GM19397 (cell line): Measurements from ENCODE around the gene C1QL1.

ENCODE experiments used
- ATAC-seq: cut with Tn5 transposase; IDR thresholded peaks from one replicate; pipeline ENCODE4 v1.9.1; 2021; ENCODE audit warnings: mild to moderate bottlenecking, moderate library complexity; ENCODE audit not compliant: unreplicated experiment

Gene C1QL1

DNA sequence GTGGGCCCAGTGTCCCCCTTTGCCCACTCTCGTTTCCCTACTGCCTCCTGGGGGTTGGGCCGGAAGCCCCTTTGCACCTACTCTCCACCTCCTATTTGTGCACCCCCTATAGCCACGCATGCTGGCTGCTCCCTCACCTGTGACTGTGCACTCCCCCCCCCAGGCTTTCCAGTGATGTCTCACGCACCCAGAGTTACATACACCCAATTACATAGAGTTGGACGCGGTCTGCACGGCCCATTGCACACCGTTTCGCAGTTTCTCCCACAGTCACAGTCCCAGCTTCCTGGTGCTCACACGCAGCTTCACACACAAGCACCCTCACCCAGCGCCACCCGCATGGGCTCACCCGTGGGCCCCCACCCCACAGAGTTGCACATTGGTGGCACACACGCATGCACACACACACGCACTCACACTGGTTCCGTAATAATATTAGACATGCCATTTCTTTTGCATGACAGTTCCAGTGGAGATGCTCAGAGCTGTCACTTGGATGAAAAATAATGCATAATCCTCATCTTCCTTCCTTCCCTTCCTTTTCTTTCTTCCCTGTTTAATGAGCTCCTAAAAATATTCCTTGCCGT, 21.5 kb upstream of the C1QL1 start:
- no peak for ATAC-seq

DNA sequence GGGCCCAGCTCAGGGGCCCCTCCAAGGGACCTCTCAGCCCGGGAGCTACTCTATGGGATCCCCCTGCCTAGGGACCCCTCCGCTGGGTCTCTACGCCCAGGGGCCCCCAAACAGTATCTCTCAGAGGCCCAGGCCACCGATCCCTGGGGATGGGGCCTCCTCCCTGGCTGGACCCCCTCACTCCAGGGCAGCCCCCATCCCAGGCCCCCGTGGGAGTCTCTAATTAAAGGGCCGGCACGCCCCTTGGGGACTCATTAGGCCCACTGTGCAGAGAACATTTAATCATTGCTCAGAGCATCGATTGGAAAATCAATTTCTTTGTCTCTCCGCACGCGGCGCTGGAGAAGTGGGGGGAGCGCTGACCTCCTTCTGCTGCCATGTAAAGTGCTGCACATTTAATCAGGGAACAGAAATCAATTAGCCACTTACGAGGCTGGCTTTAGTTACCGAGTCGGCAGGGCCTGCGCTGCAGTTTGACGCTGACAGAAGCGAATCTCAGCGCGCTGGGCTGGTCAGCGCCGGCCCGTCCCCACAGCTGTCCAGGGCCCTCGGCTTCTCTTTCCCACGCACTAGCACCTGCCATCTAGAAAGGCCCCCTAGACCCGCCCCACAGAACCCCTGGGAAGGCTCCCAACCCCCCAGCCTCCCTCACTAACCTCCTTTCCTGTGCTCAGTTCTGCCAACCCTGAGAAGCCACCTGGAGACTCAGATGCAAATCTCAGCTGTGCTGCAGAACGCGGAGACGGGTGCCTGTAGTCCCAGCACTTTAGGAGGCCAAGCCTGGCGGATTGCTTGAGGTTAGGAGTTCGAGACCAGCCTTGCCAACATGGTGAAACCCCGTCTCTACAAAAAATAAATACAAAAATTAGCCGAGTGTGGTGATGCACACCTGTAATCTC, 20.2 kb upstream of the C1QL1 start:
- ATAC-seq = no peak

DNA sequence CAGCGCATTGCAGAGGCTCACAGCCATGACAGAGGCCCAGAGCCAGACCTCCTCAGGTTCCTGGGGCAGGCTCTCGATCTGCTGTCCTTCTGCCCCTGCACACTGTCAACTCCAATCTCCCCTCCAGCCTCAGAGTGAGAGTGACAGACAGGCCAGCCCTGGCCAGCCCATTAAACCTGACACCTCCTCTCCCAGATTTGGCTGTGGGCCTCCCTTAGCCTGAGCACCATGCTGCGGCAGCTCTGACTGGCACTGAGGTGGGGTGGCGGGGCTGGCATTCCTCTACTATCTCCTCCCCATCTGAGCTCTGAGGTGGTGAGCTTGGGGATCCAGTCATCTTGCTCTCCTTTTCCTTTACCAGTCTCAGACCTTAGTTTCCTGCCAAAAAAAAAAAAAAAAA, 15.5 kb upstream of the C1QL1 start:
- ATAC-seq = no peak

DNA sequence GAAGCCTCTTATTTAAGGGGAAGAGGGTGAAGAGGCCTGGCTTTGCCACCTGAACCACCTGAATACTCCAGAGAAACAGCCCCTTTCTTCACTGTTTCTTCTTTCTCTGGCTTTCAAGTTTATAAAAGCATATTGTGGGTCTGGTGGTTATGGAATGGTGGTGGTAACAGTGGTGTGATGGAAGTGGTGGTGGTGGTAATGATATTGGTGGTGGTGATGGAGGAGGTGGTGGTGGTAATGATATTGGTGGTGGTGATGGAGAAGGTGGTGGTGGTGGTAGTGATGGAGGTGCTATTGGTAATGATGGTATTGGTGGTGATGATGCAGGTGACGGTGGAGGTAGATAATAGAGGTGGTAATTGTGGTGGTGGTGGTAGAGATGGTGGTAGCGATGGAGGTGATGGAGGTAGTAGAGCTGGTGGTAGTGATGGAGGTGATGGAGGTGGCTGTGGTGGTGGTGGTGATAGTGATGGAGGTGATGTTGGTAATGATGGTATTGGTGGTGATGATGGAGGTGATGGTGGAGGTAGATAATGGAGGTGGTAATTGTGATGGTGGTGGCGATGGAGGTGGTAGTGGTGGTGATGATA, 14.1 kb upstream of the C1QL1 start:
- ATAC-seq = no peak

DNA sequence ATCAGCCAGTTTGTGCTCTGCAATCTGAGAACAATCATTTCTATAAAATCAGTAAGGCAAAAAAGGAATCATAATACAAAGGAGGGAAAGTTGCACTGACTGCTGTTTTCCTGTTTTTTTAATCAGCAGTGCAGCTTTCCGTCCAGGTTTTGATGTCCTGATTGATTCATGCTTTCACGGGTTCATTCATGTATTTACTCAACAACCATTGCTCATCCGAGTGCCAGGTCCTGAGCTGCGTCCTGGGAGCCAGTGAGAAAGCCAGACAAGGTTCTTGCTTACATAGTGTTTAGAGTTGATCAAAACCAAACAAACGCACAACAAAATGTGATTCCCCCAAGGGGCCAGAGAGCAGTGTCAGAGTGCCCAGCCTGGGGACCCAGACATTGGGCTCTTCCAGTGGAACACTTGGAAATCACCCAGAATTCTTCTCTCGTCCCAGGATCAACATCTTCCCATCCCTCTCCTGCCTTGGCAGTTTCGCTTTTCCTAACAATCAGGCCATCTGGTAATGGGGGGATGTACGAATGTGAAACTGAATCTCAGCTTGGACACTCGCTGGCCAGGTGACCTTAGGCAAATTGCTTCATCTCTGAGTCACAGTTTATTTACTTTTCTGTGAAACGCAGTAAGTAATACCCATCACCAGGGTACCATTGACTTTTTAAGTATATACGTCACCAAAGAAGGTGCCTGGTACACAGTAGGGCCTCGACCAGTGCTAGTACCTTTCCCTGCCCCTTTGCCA, 13.3 kb upstream of the C1QL1 start:
- ATAC-seq = no peak

DNA sequence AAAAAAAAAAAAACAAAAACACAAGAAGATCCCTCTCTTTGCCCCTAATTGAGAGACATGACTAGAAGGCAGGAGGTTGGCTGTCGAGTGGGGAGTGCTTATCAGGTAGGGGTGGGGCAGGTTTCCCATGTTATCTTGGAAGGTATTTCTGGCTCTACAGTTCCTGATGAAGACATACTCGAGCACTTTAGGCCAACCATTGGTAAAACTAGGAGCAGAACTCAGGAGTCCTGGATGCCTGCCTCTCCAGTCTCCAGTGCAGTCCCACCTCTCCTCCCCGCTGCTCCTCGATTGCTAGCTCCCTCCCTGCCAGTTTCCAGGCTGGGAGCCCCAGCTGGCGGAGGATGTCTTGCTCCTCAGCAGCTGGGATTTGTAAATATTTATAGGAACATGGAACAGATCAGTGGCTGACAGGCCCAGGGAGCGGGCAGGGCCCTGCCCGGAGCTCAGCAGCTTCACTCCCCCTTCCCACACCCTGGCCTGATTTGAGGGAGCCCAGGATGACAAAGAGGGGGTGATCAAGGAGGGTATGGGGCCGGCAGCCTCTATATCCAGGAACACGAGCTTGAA, 11.4 kb upstream of the C1QL1 start:
- ATAC-seq = no peak

DNA sequence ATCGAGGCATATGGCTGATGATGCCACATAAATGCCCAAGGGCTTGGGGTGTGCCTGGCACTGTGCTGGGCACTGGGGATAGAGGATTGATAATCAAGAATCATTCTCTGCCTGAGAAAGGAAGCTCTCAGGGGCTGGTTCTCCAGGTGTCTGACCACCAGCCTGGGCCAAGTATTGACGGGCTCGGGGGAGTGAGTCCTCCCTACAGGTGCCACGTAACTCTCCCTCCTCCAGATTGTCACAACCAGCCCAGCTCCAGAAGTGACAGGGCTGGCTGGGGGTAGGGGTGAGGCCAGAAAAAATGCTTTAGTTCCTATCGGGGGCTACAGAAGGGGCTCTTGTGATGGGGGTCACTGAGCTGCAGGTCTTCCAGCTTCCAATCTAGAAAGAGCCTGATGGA, 10.7 kb upstream of the C1QL1 start:
- no peak for ATAC-seq

DNA sequence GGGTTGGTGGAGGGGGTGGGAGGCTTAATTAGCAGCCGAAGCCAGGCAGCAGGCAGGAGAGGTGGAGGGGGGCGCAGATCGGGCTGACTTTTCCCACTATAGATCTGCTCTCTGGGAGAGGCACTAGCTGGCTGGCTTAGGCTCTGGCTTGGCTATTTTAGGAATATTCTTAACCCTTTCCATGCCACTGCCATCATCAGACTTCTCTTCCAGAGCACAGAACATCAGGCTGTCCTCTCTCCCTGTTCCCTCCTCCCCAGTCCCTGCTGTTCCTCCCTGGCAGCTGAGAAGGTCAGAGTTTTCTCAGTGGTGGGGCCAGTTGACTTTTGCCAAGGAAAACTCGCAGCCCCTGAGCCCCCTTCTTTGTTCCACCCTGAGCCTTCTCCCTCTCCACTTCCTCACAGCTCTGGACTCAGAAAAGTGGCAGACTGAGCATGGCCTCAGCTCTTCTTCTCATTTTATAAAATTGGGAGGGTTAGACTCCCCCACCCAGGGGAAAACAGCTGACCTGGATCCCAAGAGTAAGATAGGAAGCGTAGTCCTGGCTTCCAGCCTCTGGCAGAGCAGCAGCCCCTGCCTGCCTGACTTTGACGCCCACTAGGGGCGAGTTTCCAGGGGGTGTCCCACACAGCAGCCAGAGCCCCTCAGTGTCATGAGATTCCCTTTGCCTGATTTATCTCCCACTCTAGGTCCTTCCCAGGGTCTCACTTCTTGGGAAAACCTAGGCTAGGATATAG, 9.9 kb upstream of the C1QL1 start:
- no peak for ATAC-seq

DNA sequence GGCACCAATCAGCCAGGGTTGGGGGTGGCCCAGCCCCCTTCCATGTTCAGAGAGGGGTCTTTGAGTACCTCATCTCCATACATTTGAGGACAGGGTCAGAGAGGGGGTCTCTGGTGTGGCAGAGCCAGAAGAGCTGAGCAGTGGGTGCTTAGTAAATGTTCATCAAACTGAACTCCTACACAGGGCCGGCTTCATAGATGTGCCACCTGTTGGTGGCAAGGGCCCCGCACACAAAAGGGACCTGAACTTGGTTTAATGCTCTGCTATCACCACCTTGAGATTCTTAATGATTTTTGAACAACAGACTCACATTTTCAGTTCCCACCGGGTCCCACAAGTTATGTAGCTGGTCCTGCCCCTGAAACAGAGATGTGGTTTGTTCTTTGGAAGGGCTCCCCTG, 9.0 kb upstream of the C1QL1 start:
- no peak for ATAC-seq

DNA sequence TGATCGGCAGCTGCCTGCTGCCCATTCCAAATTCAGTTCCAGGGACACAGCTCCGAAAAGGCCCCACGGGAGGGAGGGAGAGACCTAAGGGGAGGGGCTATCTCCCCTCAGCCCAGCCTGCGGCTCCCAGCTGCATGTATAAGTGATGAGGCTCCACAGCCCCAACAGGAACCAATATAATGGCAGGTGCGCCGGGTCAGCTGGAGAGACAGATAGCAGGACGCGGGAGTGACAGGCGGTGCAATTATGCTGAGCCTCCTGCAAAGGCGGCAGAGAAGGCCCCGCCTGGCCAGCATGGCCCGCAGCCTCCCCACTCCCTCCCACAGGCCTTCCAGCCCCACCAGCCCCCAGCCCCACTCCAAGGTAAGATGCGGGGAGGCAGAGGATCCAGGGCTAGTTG, 8.1 kb upstream of the C1QL1 start:
- no peak for ATAC-seq

DNA sequence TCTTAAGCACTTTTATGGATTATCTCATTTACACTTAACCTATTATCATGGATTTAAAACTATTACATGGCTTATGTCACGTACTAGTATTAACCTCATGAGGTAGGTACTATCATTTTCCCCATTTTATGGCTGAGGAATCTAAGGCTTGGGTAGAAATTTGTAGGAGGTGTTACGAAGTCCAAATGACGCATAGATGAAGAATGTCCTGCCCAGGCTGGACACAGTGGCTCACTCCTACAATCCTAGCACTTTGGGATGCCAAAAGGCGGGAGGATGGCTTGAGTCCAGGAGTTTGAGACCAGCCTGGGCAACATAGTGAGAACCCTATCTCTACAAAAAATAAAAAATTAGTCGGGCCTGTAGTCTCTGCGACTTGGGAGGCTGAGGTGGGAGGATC, 4.8 kb upstream of the C1QL1 start:
- ATAC-seq = no peak

DNA sequence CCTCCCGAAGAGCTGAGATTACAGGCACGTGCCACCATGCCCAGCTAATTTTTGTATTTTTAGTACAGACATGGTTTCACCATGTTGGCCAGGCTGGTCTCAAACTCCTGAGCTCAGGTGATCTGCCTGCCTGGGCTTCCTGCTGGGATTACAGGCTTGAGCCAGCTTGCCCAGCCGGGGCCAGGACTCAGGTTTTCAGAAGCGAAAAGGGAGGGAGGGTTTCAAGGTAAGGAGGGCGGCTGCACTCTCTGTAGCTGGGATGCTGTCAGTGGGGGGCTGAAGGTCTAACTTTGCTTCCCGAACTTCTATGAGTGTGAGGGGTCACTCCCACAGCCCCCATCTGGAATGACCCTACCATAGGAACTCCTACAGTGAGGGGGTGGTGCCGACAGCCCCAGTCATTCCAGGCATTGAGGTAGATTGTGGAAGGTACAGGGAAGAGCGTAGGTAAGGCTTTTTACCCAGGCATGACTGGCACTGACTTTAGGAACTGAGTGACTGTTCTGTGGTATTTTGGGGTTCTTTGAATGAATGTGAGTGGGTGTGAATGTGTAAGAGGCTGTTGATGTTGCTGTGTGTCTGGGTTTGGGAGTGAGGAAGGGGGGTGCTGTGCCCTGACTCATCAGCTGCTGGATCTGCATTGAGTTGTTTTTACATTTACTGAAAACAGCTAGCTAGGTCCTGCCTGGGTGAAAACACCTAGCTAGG, 3.8 kb upstream of the C1QL1 start:
- no peak for ATAC-seq

DNA sequence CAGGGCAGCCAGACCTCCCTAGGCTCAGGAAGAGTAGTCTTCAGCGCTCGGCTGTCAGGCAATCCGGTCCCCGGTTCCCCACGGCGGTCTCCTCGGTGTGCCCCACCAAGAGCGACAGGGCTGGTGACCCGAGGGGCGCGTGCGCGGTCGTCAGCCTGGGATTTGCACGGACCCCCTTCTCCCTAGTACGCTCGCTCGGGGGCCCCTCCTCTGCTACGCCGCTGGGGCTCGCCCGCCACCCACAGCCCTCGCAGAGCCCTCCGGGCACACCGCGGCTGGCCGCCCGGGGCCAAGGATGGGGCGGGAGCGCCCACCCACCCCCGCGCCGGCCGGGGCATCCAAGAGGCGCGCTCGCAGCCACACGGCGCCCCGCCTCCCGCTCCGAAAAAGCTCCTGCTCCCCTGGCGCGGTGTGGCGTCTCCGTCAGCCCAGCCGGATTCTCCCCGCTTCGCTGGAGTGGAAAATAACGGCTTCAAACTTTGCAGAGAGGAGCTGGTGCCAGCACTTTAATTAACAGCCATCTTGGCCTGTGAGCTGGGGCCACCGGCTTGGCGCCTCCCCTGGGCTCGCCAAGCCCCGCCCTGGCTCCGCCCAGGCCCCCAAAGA, 2.1 kb upstream of the C1QL1 start:
- ATAC-seq = no peak

DNA sequence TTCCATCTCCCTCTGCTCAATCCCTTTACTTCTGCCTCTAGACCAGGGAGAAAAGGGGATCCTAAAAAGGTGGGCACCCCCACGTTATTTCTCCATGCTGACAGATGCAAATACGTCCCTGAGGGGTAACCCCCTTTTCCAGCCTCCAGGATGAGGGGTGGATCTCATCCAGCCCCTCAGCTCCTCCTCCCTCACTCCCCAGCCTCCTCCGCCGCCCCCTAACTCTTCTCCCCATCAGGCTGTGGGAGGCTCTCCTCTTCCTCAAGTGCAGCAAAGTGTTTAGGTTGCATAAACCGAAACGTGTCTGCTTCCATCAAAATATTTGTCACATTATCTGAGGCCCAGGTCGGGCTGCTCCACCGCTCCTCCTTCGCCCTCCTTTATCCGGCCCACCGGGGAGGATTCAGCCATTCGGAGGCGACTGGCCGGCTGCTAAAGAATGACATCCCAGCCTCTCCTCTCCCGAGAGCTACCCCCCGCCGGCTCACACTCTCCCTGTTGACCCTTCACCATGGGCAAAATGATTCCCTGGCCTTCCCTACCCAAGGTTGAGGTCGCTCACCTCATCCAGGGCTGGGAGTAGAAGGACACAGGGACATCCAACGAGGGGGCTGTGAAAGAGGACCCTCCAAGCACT, 1.2 kb upstream of the C1QL1 start:
- ATAC-seq = no peak

DNA sequence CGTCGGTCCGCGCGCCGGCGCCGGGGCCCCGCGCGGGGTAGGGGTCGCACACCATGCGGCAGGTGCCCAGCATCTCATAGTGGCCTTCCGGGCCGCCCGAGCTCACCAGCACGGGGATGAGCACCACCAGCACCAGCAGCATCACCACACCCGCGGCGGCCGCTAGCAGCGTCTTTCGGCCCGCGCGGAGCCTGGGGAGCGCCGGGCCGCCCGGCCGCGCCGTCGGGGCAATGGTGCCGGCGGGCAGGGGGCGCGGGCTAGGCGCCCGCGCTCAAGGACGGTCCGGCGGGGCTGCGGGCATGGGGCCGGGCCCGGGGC, 237 bp downstream of the C1QL1 start:
- peak; percentile 13 for ATAC-seq

DNA sequence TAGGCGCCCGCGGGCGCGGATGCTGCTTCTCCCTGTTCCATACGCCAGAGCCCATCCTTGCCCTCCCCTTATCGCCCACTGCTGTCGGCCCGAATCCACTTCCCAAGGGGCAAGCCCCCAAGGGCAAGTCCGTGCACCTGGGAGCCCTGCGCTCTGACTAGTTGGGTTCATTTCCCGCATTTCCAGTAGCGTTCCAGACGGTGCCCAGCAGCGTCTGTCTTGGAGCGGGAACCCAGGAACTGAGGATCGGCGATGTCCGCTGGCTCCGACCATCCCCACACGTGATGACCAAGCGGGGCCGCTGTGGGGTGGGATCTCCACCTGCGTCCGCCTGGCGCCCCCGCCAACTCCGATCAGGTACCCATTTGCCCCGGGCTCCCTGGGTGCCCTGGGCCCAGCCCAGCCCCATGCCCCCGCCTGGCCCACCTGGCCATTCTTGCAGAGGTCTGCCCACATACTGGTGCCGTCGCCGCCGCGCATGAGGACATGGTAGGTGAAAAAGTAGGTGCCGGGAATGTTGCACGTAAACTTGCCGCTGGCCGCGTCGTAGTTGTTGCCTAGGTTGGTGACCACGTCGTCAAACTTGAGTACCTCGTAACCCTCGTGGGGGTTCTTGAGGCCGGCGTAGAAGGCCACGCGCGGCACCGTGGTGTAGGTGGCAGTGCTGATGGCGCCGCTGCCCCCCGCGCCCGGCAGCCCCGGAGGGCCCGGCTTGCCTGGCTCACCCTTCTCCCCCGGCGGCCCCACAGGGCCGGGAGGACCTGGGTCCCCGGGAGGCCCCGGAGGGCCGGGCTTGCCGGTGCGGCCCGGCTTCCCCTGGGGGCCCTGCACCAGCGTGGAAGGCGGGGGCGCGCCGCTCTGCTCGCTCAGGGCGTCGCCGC, 837 bp downstream of the C1QL1 start:
- no peak for ATAC-seq

DNA sequence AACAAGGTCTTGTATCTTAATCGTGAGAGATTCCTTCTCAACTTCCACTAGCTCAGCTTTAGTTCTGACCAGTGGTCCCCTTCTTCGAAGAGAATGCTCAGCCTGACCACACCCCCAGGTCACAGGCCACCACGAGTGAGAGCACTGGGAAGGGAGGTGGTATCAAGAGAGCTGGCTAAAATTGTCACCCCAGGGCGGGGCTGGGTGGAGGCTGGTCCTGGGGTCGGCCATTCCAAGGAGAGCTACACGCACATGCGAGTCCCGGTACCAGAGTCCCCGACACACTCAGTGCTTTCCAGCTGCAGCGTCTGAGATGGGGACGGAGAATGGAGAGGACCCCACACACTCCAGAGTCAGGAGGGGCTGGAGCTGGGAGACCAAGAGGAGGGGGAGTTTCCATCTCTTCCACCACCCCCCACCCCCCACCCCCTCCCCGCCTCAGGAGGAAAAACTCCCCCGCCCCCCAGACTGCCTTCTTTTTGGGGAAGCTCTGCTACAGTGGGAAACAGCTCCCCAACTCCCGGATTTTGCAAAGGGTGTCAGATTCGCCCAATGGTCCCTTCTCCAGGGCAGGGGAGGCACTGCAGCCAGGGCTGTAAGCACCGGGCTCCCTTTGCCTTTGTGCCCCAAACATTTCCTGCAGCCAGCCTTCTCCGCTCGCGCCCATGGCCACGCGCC, 1.6 kb downstream of the C1QL1 start:
- ATAC-seq = no peak
